SU-DHL-6 (cell line): ENCODE measurements around the gene MVP.

Experiments
- EZH2phosphoT487 ChIP-seq: fragments of 200-600 bp; sonication (generic), shearing (Covaris generic); conservative IDR thresholded peaks from 2 replicates; pipeline ENCODE4 v1.6.1; 2018; ENCODE audit warnings: mild to moderate bottlenecking, antibody characterized with exemption, low read length, moderate library complexity, mixed read lengths
- TF ChIP-seq, protein P1 (sequence below): fragments of 200-600 bp; sonication (generic); IDR thresholded peaks from one replicate; pipeline ENCODE4 v1.5.1; 2017; ENCODE audit warnings: antibody characterized with exemption, mild to moderate bottlenecking, low read length, moderate library complexity; ENCODE audit not compliant: insufficient read depth, poor library complexity, severe bottlenecking

DNA sequence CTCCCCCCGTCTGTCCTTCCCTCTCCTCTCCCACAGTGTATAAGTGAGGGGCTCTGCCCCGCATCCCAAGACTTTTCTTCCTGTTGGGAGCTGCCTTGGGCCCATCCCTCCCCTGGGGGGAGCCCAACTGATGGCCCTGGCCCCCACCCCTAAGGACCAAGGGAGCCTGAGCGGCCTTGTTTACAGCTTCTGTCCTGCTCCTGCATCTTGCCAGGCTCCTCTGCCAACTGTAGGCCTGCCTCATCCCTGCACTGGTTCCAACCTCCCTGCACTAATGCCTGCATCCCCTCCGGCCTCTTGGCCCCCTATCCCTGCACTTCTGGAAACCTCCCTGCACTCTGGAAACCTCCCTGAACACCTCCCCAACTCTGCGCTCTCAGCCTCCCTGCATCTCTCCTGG lies 5.7 kb upstream of the MVP start:
- TF ChIP-seq, protein P1, sequence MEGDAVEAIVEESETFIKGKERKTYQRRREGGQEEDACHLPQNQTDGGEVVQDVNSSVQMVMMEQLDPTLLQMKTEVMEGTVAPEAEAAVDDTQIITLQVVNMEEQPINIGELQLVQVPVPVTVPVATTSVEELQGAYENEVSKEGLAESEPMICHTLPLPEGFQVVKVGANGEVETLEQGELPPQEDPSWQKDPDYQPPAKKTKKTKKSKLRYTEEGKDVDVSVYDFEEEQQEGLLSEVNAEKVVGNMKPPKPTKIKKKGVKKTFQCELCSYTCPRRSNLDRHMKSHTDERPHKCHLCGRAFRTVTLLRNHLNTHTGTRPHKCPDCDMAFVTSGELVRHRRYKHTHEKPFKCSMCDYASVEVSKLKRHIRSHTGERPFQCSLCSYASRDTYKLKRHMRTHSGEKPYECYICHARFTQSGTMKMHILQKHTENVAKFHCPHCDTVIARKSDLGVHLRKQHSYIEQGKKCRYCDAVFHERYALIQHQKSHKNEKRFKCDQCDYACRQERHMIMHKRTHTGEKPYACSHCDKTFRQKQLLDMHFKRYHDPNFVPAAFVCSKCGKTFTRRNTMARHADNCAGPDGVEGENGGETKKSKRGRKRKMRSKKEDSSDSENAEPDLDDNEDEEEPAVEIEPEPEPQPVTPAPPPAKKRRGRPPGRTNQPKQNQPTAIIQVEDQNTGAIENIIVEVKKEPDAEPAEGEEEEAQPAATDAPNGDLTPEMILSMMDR = no peak
- TF ChIP-seq EZH2phosphoT487 = no peak
